Measurements from ENCODE around the gene CLCA4. TPM values are rescaled to one million over a fixed set of nuclear protein-coding genes. Genes with fewer than 3 reads are reported as not detected.
A peak's percentile ranks its signal among the peaks of the same experiment; 100 is the strongest.

Gene CLCA4
- total RNA-seq, 1 experiment from 2014 or later: not detected

DNA sequence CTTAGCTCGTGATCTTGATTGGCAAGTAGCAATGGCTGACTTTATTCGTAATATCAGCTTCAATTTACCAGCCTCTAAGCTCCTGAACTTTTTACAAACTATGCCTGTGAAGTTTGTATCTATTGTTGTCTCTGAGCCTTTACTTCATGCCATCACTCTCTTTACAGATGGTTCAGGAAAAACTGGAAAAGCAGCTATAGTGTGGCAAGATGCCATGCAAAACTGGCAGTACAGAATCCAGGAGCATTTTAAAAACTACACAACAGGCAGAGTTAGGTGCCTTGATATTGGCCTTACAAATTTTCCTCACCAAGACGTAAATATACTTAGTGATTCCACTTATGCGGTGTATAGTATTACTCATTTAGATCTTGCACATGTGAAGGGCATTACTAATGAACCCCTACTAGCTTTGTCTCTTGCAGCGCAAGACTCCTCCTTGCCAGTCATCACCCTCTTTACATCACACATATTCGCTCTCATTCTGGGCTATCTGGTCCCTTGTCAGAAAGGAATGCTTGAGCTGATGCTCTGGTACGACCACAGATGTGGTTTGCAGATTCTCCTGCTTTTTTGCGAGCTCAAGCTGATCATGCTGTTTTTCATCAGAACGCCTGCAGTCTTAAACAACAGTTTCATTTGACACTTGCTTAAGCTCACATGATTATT, 41.8 kb upstream of the CLCA4 start:
- BruUV-seq (replicated peaks): no TSS peak
- Histone ChIP-seq H3K9me2 (replicated peaks; ENCODE audit: low read length) (no peaks in the 10 kb centered on the region), H3K9ac (ENCODE audit: low read length) (no peak overlapping the region), H3K4me3 (ENCODE audit: low read length) (no peak overlapping the region), H4K20me1 (ENCODE audit: low read length) (no peaks in the 10 kb centered on the region), H3K27me3 (ENCODE audit: low read length) (no peaks in the 10 kb centered on the region), H3K4me2 (ENCODE audit: low read length) (peak overlapping the region; percentile 74), H2AFZ (ENCODE audit: low read length) (no peak overlapping the region), H3K4me1 (ENCODE audit: insufficient read depth, low read length) (peaks cover 16% of the 10 kb centered on the region), H3K9me3 (ENCODE audit: low read length) (no peaks in the 10 kb centered on the region), H3K27ac (ENCODE audit: low read length) (no peak overlapping the region), H3K36me3 (ENCODE audit: low read depth, low read length) (peaks cover 2% of the 10 kb centered on the region; the same call in 1 of the 2 replicates), H3K79me2 (ENCODE audit: low read length) (no peaks in the 10 kb centered on the region), H3F3A (ENCODE audit: low read length, unreplicated experiment) (no peaks in the 10 kb centered on the region)
- ChIA-PET CTCF (interaction anchor here (0.6 to 1.1 kb wide), 2 partner anchors 199 to 235 kb away, joined by 3 to 4 read pairs; no protein-coding TSS in a partner anchor), POLR2A (ENCODE audit: unreplicated experiment) (interaction anchor here (0.6 kb wide), 1 partner anchor 1953 kb away, joined by 3 read pairs; no protein-coding TSS in a partner anchor)
- TF ChIP-seq EZH2 (IDR thresholded peaks at IDR 0.05; ENCODE audit: low read length, unreplicated experiment) (no peak), EZH2phosphoT487 (IDR thresholded peaks at IDR 0.05; ENCODE audit: borderline replicate concordance, low read length) (no peak)
- TF ChIP-seq, protein P1, sequence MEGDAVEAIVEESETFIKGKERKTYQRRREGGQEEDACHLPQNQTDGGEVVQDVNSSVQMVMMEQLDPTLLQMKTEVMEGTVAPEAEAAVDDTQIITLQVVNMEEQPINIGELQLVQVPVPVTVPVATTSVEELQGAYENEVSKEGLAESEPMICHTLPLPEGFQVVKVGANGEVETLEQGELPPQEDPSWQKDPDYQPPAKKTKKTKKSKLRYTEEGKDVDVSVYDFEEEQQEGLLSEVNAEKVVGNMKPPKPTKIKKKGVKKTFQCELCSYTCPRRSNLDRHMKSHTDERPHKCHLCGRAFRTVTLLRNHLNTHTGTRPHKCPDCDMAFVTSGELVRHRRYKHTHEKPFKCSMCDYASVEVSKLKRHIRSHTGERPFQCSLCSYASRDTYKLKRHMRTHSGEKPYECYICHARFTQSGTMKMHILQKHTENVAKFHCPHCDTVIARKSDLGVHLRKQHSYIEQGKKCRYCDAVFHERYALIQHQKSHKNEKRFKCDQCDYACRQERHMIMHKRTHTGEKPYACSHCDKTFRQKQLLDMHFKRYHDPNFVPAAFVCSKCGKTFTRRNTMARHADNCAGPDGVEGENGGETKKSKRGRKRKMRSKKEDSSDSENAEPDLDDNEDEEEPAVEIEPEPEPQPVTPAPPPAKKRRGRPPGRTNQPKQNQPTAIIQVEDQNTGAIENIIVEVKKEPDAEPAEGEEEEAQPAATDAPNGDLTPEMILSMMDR (conservative IDR thresholded peaks at IDR 0.05; ENCODE audit: low read depth, low read length): no peak
- peak; percentile 83 for DNase-seq
- no peak for ATAC-seq
- intact Hi-C loops (cut with micrococcal nuclease): loop anchor here (5.0 to 10.0 kb wide), 2 partner anchors 180 to 237 kb away; no protein-coding TSS in a partner anchor

DNA sequence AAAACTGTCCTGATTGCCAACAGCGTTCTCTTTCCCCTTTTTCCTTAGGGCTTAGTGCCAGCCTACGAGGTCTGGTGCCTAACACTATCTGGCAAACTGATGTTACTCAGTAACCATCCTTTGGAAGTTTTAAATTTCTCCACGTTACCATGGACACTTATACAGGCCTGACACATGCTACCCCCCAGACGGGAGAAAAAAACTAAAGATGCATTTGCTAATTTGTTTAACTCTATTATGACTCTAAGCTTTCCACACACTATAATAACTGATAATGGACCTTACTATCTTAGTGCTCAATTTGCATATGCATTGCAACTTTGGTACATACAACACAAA, 41.3 kb upstream of the CLCA4 start:
- Histone ChIP-seq H4K20me1 (ENCODE audit: low read length) (no peaks in the 10 kb centered on the region), H3K4me2 (ENCODE audit: low read length) (peak overlapping the region; percentile 45; the same call in 1 of the 2 replicates), H3K27ac (ENCODE audit: low read length) (no peak overlapping the region), H3K4me3 (ENCODE audit: low read length) (no peak overlapping the region), H3K9me3 (ENCODE audit: low read length) (no peaks in the 10 kb centered on the region), H2AFZ (ENCODE audit: low read length) (no peak overlapping the region), H3K27me3 (ENCODE audit: low read length) (no peaks in the 10 kb centered on the region), H3F3A (ENCODE audit: low read length, unreplicated experiment) (no peaks in the 10 kb centered on the region), H3K36me3 (ENCODE audit: low read depth, low read length) (no peaks in the 10 kb centered on the region), H3K9ac (ENCODE audit: low read length) (no peak overlapping the region), H3K9me2 (replicated peaks; ENCODE audit: low read length) (no peaks in the 10 kb centered on the region), H3K4me1 (ENCODE audit: insufficient read depth, low read length) (peaks cover 16% of the 10 kb centered on the region), H3K79me2 (ENCODE audit: low read length) (no peaks in the 10 kb centered on the region)
- DNase-seq (no peak), ATAC-seq (no peak)
- ChIA-PET POLR2A (ENCODE audit: unreplicated experiment) (interaction anchor here (0.6 kb wide), 1 partner anchor 1954 kb away, joined by 3 read pairs; no protein-coding TSS in a partner anchor), CTCF (interaction anchor here (1.1 kb wide), 1 partner anchor 234 kb away, joined by 4 read pairs; no protein-coding TSS in a partner anchor)
- BruUV-seq (replicated peaks): no TSS peak
- TF ChIP-seq EZH2 (IDR thresholded peaks at IDR 0.05; ENCODE audit: low read length, unreplicated experiment) (no peak), EZH2phosphoT487 (IDR thresholded peaks at IDR 0.05; ENCODE audit: borderline replicate concordance, low read length) (no peak)
- TF ChIP-seq, protein P1 (conservative IDR thresholded peaks at IDR 0.05; ENCODE audit: low read depth, low read length): no peak
- intact Hi-C loops (cut with micrococcal nuclease): loop anchor here (10.0 kb wide), 1 partner anchor 179 kb away; no protein-coding TSS in a partner anchor
